OCI-LY3 (cell line): ENCODE data around the gene ACSF3.

Experiments used
- EZH2phosphoT487 ChIP-seq: fragments of 200-600 bp; shearing (Covaris generic); IDR thresholded peaks from 2 replicates; pipeline ENCODE4 v1.6.1; 2018; ENCODE audit warnings: antibody characterized with exemption, mixed run types, low read depth
- TF ChIP-seq, protein P1 (sequence below): fragments of 200-600, 300-600 bp; sonication (generic); IDR thresholded peaks from 2 replicates; pipeline ENCODE4 v1.5.1; 2014; ENCODE audit warnings: antibody characterized with exemption, low read length, low read depth

DNA sequence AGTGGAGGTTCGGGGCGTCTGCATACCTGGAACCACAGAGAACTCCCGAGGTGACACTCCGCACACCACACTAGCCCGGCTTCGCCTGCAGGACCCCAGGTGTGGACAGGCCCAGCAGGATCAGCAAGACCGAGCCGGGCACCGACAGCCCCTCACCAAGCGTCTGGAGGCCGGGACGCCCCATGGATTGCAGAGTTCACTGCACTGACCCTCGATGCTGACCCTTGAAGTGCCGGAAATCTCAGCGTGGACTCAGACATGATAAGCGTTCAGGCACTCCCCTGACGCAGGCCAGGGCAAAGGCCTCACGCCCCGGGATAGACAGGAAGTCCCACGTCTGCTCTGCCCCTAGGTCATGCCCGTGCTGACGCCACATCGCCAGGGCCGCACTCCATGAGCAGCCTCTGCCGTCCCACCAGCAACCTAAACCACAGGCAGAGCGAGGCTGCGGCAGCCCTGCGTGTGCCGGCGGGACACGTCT, 26.0 kb downstream of the ACSF3 start:
- TF ChIP-seq, protein P1, sequence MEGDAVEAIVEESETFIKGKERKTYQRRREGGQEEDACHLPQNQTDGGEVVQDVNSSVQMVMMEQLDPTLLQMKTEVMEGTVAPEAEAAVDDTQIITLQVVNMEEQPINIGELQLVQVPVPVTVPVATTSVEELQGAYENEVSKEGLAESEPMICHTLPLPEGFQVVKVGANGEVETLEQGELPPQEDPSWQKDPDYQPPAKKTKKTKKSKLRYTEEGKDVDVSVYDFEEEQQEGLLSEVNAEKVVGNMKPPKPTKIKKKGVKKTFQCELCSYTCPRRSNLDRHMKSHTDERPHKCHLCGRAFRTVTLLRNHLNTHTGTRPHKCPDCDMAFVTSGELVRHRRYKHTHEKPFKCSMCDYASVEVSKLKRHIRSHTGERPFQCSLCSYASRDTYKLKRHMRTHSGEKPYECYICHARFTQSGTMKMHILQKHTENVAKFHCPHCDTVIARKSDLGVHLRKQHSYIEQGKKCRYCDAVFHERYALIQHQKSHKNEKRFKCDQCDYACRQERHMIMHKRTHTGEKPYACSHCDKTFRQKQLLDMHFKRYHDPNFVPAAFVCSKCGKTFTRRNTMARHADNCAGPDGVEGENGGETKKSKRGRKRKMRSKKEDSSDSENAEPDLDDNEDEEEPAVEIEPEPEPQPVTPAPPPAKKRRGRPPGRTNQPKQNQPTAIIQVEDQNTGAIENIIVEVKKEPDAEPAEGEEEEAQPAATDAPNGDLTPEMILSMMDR, result no peak
- no peak for TF ChIP-seq EZH2phosphoT487
